Lower leg skin (tissue), 3 donors: ENCODE measurements around the gene PNLDC1.
"Not testable (repeated sequence)": the region's sequence is repeated elsewhere in the genome, so short reads cannot be mapped to it uniquely, and the experiment has no call there.

Experiments
- POLR2A ChIP-seq, 2 donors: fragments of 450-650 bp; IDR thresholded peaks; one replicate each; pipeline ENCODE4 v1.6.1; 2016 to 2017; ENCODE audit warnings: antibody characterized with exemption in 2 of 2, mild to moderate bottlenecking in 1 of 2, moderate library complexity in 1 of 2
- TF ChIP-seq, protein P1 (sequence below), 3 donors: fragments of 450-650 bp; IDR thresholded peaks; one replicate each; pipeline ENCODE4 v1.5.1; 2016; ENCODE audit warnings: antibody characterized with exemption in 3 of 3, mild to moderate bottlenecking in 3 of 3, moderate library complexity in 2 of 3

DNA sequence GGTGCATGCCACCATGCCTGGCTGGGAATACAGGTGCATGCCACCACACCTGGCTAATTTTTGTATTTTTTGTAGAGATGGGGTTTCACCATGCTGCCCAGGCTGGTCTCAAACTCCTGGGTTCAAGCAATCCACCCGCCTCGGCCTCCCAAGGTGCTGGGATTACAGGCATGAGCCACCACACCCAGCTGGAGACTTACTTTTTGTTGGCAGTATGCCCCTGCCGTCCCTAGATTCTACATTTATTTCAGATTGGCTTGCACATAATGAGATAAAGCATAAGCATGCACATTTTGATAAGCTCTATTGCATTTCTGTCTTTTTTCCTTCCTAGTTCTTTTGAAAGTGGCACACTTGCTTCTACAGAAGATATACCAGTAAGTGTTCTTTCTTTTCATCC is 16.7 kb downstream of the PNLDC1 start:
- TF ChIP-seq, protein P1, sequence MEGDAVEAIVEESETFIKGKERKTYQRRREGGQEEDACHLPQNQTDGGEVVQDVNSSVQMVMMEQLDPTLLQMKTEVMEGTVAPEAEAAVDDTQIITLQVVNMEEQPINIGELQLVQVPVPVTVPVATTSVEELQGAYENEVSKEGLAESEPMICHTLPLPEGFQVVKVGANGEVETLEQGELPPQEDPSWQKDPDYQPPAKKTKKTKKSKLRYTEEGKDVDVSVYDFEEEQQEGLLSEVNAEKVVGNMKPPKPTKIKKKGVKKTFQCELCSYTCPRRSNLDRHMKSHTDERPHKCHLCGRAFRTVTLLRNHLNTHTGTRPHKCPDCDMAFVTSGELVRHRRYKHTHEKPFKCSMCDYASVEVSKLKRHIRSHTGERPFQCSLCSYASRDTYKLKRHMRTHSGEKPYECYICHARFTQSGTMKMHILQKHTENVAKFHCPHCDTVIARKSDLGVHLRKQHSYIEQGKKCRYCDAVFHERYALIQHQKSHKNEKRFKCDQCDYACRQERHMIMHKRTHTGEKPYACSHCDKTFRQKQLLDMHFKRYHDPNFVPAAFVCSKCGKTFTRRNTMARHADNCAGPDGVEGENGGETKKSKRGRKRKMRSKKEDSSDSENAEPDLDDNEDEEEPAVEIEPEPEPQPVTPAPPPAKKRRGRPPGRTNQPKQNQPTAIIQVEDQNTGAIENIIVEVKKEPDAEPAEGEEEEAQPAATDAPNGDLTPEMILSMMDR (IDR thresholded peaks at IDR 0.05) = not testable (repeated sequence)
- not testable (repeated sequence) for TF ChIP-seq POLR2A (IDR thresholded peaks at IDR 0.05)
